ENCODE measurements around the gene ATG16L2. TPM values are rescaled to one million over a fixed set of nuclear protein-coding genes. Genes with fewer than 3 reads are reported as not detected.

ATG16L2 gene
- total RNA-seq, 1 donor from 2014 or later = 104 TPM

DNA sequence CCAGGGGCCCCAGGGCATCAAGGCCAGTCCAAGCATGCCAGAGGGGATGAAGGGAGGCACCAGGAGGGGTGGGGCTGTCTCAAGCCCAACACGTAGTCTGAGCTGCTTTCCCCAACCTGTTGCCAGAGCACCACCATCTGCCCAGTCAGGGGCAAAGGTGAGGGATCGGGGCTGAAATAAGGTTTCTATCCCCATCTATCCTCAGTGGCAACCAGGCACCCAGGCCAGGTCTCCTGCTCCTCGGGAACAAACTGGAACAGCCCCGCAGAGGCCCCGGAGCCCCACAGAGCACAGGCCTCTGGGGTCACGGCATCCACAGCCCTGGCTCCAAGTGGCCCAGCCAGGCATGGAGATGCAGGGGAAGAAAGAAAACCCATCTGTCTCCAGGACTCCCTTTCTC is 39.7 kb upstream of the ATG16L2 start:
- TF ChIP-seq, protein P1, sequence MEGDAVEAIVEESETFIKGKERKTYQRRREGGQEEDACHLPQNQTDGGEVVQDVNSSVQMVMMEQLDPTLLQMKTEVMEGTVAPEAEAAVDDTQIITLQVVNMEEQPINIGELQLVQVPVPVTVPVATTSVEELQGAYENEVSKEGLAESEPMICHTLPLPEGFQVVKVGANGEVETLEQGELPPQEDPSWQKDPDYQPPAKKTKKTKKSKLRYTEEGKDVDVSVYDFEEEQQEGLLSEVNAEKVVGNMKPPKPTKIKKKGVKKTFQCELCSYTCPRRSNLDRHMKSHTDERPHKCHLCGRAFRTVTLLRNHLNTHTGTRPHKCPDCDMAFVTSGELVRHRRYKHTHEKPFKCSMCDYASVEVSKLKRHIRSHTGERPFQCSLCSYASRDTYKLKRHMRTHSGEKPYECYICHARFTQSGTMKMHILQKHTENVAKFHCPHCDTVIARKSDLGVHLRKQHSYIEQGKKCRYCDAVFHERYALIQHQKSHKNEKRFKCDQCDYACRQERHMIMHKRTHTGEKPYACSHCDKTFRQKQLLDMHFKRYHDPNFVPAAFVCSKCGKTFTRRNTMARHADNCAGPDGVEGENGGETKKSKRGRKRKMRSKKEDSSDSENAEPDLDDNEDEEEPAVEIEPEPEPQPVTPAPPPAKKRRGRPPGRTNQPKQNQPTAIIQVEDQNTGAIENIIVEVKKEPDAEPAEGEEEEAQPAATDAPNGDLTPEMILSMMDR (IDR thresholded peaks at IDR 0.05) = no peak
- ATAC-seq (no peak), DNase-seq (no peak)
- H3K4me1 ChIP-seq = peaks cover 27% of the 10 kb centered on the region
- H3K27me3 ChIP-seq (ENCODE audit: low read depth) = no peaks in the 10 kb centered on the region
- intact Hi-C loops (cut with DNase I) = no loop called here
- H3K36me3 ChIP-seq = no peaks in the 10 kb centered on the region
- H3K9me3 ChIP-seq = no peaks in the 10 kb centered on the region
- no peak overlapping the region for H3K27ac ChIP-seq
- H3K4me3 ChIP-seq = no peak overlapping the region

DNA sequence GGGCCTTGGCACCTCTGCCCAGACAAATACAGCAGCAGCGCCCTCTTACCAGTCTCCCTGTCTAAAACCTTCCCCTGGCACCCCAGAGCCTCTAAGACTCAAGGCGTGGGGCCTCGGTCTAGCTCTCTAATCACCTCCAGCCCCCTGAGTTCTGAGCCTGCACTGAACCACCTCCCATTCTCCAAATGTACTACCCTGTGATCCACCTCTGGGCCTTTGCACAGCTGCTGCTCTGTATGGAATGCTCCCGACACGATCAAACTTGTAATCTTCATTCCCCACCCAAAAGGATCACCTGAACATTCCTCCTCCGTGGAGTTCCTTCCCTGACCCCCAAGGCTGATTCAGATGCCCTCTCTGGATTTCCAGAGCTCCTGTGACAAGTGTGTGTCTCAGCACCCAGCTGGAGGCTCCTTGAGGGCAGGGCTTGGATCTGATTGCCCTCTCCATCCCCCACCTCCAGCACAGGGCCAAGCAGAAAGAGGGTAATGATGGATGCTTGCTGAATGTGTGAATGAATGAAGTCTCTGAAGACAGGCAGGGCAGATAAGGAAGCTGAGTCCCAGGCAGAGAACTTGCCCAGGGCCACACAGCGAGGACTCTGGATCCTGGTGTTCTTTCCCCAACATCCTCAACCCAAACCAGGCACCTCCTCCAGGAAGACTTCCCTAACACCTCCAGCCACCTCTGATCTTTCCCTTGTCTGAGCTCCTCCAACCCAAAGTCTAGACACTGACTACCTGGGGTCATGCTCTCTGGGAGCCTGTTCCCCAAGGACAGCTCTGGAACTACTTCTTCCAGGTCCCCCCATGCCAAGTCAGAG is 38.7 kb upstream of the ATG16L2 start:
- no peak overlapping the region for H3K27ac ChIP-seq
- H3K9me3 ChIP-seq = no peaks in the 10 kb centered on the region
- TF ChIP-seq, protein P1 (IDR thresholded peaks at IDR 0.05) = no peak
- no peaks in the 10 kb centered on the region for H3K27me3 ChIP-seq (ENCODE audit: low read depth)
- H3K36me3 ChIP-seq = no peaks in the 10 kb centered on the region
- H3K4me1 ChIP-seq = peaks cover 37% of the 10 kb centered on the region
- DNase-seq = no peak
- no peak overlapping the region for H3K4me3 ChIP-seq
- intact Hi-C loops (cut with DNase I) = no loop called here
- no peak for ATAC-seq

DNA sequence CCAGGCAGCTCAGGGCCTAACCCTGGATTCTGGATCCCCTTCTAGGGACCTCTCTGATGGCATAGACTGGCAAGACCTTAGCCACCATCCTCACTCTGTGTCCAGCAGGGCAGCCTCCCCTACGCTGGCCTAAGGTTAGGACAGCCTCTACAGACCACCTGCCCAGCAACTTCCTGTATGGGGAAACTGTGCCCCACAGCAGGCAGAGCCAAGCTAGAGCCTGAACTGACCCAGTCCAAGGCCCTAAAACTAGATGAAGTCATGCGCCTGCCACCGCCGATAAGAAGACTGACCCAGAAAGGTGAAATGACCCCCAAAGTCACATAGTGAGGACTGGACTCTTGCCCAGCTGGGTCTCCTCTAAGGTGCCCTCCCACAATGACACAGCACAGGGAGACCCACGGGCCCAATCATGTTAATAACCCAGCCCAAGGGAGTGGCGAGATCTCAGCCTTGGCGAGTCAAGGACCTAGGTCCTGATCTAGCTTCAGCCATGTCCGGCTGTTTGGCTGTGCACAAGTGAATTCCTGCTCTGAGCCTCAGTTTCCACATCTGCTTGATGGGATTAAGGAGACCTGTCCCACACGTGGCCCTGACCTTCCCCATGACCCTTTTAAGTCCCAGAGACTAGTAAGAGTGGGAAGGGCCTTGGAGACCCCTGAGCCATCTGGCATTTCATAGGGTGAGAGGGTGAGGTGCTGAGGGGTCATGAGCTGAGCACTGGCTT is 37.9 kb upstream of the ATG16L2 start:
- Histone ChIP-seq H3K9me3 (no peaks in the 10 kb centered on the region), H3K36me3 (no peaks in the 10 kb centered on the region), H3K27ac (no peak overlapping the region), H3K4me3 (no peak overlapping the region), H3K27me3 (ENCODE audit: low read depth) (peaks cover 5% of the 10 kb centered on the region), H3K4me1 (peaks cover 45% of the 10 kb centered on the region)
- DNase-seq = no peak
- TF ChIP-seq, protein P1 (IDR thresholded peaks at IDR 0.05) = no peak
- no peak for ATAC-seq
- intact Hi-C loops (cut with DNase I) = no loop called here

DNA sequence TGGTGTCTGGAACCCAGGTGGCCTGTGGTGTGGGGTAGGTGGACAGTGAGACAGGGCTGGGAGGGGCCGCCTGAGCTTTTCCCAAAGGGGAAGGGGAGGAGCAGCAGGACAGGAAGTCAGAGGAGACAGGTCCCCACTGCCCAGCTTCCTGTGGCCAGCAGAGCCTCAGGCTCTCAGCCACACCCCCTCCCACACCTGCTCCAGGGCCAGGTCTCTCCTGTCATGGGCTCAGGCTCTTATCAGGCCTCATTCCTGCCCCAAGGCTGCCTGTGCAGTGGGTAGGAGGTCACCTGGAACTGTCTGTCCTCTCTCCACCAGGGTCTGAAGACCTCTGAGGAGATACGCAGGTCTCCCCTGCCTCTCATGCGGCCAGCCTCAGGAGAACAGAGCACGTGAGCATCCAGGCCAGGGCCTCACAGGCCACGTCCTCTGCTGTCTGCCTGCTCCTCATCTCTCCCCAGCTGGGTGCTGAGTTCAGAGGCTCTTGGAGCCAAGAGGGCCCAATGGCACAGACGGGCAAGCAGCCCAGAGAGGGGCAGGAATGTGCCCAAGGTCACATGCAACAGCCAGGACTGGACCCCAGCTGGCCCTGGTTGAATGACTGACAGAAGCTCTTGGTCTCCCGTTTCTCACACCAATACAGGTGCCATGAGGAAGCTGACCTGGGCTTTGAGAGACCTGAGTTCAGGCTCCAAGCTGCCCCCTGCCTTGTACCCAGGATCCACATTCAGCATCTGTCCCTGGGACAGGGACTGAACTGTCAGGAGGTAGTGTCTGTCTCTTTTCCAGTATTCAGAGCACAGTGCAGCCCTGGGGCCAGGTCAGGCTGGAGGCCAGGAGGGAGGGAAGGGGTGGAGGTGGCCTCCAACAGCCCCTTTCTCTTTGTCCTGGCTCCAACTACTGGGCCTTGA is 37.1 kb upstream of the ATG16L2 start:
- intact Hi-C loops (cut with DNase I) = no loop called here
- H3K4me1 ChIP-seq = peaks cover 48% of the 10 kb centered on the region
- no peak overlapping the region for H3K27ac ChIP-seq
- DNase-seq (peak; percentile 61), ATAC-seq (no peak)
- peaks cover 5% of the 10 kb centered on the region for H3K27me3 ChIP-seq (ENCODE audit: low read depth)
- TF ChIP-seq, protein P1 (IDR thresholded peaks at IDR 0.05) = no peak
- H3K4me3 ChIP-seq = no peak overlapping the region
- H3K36me3 ChIP-seq = no peaks in the 10 kb centered on the region
- H3K9me3 ChIP-seq = no peaks in the 10 kb centered on the region

DNA sequence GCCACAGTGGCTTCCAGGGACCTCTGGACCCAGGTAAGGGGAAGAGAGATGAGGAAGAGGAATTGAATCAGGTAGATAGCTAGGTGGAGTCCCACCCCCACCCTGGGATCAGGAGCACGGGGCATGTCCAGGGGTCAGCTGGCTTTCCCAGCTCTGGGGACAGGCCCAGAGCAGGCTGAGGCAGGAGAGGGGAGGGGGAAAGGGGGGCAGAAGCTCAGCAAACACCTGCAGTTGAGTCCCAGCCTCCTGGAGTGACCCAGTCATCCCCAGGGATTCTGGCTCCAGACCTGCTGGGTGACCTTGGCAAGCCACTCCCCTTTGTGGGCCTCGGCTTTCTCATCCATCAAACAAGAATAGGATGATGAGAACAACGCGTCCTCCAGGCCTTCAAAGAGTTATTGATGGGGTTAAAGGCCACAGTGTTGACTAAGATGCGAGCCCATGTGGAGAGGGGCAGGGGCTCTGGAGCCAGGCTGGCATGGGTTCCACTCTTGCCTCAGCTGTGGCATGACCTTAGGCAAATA is 36.4 kb upstream of the ATG16L2 start:
- no peak for ATAC-seq
- no peak for DNase-seq
- Histone ChIP-seq H3K27ac (no peak overlapping the region), H3K9me3 (no peaks in the 10 kb centered on the region), H3K36me3 (no peaks in the 10 kb centered on the region), H3K27me3 (ENCODE audit: low read depth) (peaks cover 5% of the 10 kb centered on the region), H3K4me3 (no peak overlapping the region), H3K4me1 (peaks cover 54% of the 10 kb centered on the region)
- TF ChIP-seq, protein P1 (IDR thresholded peaks at IDR 0.05) = no peak
- intact Hi-C loops (cut with DNase I) = no loop called here
